Trophoblast cell (in vitro differentiated cells and primary cell): Measurements from ENCODE around the gene EGFL8.
"Not testable (repeated sequence)": the region's sequence is repeated elsewhere in the genome, so short reads cannot be mapped to it uniquely, and the experiment has no call there.

Experiments
- DNase-seq, 2 donors: peaks; one replicate each; pipeline ENCODE4 v3.0.0-alpha.2; 2016
- H2AFZ ChIP-seq: 2 replicates; pipeline ENCODE4 v1.6.1; 2013; ENCODE audit warnings: low read length, moderate library complexity, mild to moderate bottlenecking; ENCODE audit not compliant: insufficient read depth, poor library complexity
- H2AK5ac ChIP-seq: 2 replicates; pipeline ENCODE4 v1.6.1; 2013; ENCODE audit warnings: mild to moderate bottlenecking, low read length
- H2BK120ac ChIP-seq: 2 replicates; pipeline ENCODE4 v1.6.1; 2013; ENCODE audit warnings: low read length, mild to moderate bottlenecking, moderate library complexity; ENCODE audit not compliant: insufficient read depth, poor library complexity
- H2BK12ac ChIP-seq: 2 replicates; pipeline ENCODE4 v1.6.1; 2013; ENCODE audit warnings: mild to moderate bottlenecking, low read length, moderate library complexity
- H2BK5ac ChIP-seq: 2 replicates; pipeline ENCODE4 v1.6.1; 2013; ENCODE audit warnings: low read length, low read depth, moderate library complexity, mild to moderate bottlenecking; ENCODE audit not compliant: poor library complexity
- H3K14ac ChIP-seq: 2 replicates; pipeline ENCODE4 v1.6.1; 2013; ENCODE audit warnings: mild to moderate bottlenecking, low read length
- H3K18ac ChIP-seq: 2 replicates; pipeline ENCODE4 v1.6.1; 2013; ENCODE audit warnings: mild to moderate bottlenecking, low read length
- H3K23ac ChIP-seq: 2 replicates; pipeline ENCODE4 v1.6.1; 2013; ENCODE audit warnings: low read length
- H3K27ac ChIP-seq: 2 replicates; pipeline ENCODE4 v1.5.1; 2013; ENCODE audit warnings: low read depth, mild to moderate bottlenecking, inconsistent platforms, low read length, moderate library complexity
- H3K27me3 ChIP-seq: 2 replicates; pipeline ENCODE4 v1.6.1; 2013; ENCODE audit warnings: inconsistent platforms, mild to moderate bottlenecking, low read length, moderate library complexity; ENCODE audit not compliant: insufficient read depth
- H3K36me3 ChIP-seq, 2 experiments: 1 replicate in 1 of 2; 2 replicates in 1 of 2; pipeline ENCODE4 v1.6.1; 2013; ENCODE audit warnings: low read length in 2 of 2, mild to moderate bottlenecking in 2 of 2, moderate library complexity in 1 of 2; ENCODE audit not compliant: insufficient read depth in 2 of 2, control insufficient read depth in 1 of 2
- H3K4ac ChIP-seq: 2 replicates; pipeline ENCODE4 v1.6.1; 2013; ENCODE audit warnings: low read depth, mild to moderate bottlenecking, low read length, moderate library complexity
- H3K4me1 ChIP-seq, 2 experiments: 1 replicate in 1 of 2; 2 replicates in 1 of 2; pipeline ENCODE4 v1.6.1; 2013; ENCODE audit warnings: low read length in 2 of 2, mild to moderate bottlenecking in 2 of 2, moderate library complexity in 1 of 2; ENCODE audit not compliant: insufficient read depth in 2 of 2, control insufficient read depth in 1 of 2
- H3K4me2 ChIP-seq: 2 replicates; pipeline ENCODE4 v1.6.1; 2013; ENCODE audit warnings: inconsistent platforms, mild to moderate bottlenecking, low read length, moderate library complexity
- H3K4me3 ChIP-seq: 2 replicates; pipeline ENCODE4 v1.5.1; 2013; ENCODE audit warnings: mild to moderate bottlenecking, low read depth, low read length, inconsistent platforms
- H3K79me1 ChIP-seq: one replicate; pipeline ENCODE4 v1.6.1; 2013; ENCODE audit warnings: low read length
- H3K79me2 ChIP-seq: 2 replicates; pipeline ENCODE4 v1.6.1; 2013; ENCODE audit warnings: low read length, mild to moderate bottlenecking; ENCODE audit not compliant: control insufficient read depth, insufficient read depth, poor library complexity
- H3K9ac ChIP-seq: 2 replicates; pipeline ENCODE4 v1.6.1; 2013; ENCODE audit warnings: mild to moderate bottlenecking, low read length
- H3K9me3 ChIP-seq: 2 replicates; pipeline ENCODE4 v1.6.1; 2013; ENCODE audit warnings: low read depth, mild to moderate bottlenecking, control low read depth, inconsistent platforms, low read length; ENCODE audit not compliant: insufficient read depth
- H4K12ac ChIP-seq: 2 replicates; pipeline ENCODE4 v1.6.1; 2013; ENCODE audit warnings: low read depth, mild to moderate bottlenecking, low read length, moderate library complexity
- H4K8ac ChIP-seq: 2 replicates; pipeline ENCODE4 v1.6.1; 2013; ENCODE audit warnings: low read depth, mild to moderate bottlenecking, low read length, moderate library complexity
- H4K91ac ChIP-seq: one replicate; pipeline ENCODE4 v1.6.1; 2013; ENCODE audit warnings: low read depth, mild to moderate bottlenecking, low read length, moderate library complexity
- WGBS: extraction: QIAGEN DNeasy Blood & Tissue Kit; methylation state at CpG from one replicate; pipeline ENCODE4 v1.1.7; 2013; ENCODE audit warnings: missing lambda C conversion rate; ENCODE audit not compliant: insufficient read length, insufficient coverage; ENCODE audit errors: extremely low coverage; 5-methylcytosine and 5-hydroxymethylcytosine counted together

EGFL8 gene

DNA sequence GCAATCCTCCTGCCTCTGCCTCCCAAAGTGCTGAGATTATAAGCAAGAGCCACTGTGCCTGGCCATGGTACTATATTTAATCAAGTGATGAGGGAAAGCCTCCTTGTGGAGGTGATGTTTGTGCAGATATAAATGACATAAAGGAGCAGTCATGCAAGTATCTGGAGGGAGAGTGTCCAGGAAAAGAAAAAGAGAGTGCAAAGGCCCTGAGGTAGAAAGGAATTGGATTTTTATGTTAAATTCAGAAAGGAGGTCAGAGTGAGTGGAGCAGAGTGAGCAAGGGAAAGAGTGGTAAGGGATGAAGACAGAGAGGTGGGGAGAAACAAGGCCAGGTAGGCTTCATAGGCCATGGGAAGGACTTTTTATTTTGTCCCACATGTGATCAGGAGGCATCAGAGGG lies 26.9 kb upstream of the EGFL8 start:
- H4K8ac ChIP-seq = no peak overlapping the region
- no peak overlapping the region for H3K27ac ChIP-seq
- no peak overlapping the region for H2BK5ac ChIP-seq

GRCh38 chr6:32139590-32139989 lies 24.8 kb upstream of the EGFL8 start:
- H3K4me1 ChIP-seq = no peaks in the 10 kb centered on the region
- no peak overlapping the region for H2BK120ac ChIP-seq

More for the DNA sequence above, 26.9 kb upstream of the EGFL8 start:
- no peaks in the 10 kb centered on the region for H3K4me1 ChIP-seq
- no peak overlapping the region for H3K4me2 ChIP-seq
- H3K27me3 ChIP-seq = no peaks in the 10 kb centered on the region
- no peaks in the 10 kb centered on the region for H3K36me3 ChIP-seq
- H3K14ac ChIP-seq = no peak overlapping the region
- H3K4ac ChIP-seq = no peak overlapping the region
- no peaks in the 10 kb centered on the region for H3K79me2 ChIP-seq
- H2AFZ ChIP-seq = no peak overlapping the region
- H4K12ac ChIP-seq = no peak overlapping the region
- H4K91ac ChIP-seq = no peak overlapping the region
- H3K18ac ChIP-seq = no peak overlapping the region
- H2AK5ac ChIP-seq = no peak overlapping the region
- no peaks in the 10 kb centered on the region for H3K9me3 ChIP-seq
- no peak overlapping the region for H3K9ac ChIP-seq
- H3K79me1 ChIP-seq = no peaks in the 10 kb centered on the region
- H3K23ac ChIP-seq = no peak overlapping the region
- DNase-seq = no peak
- no peak overlapping the region for H2BK12ac ChIP-seq
- H2BK120ac ChIP-seq = no peak overlapping the region
- no peak overlapping the region for H3K4me3 ChIP-seq

GRCh38 chr6:32140420-32141046 lies 23.9 kb upstream of the EGFL8 start:
- Histone ChIP-seq H2BK12ac (no peak overlapping the region), H2BK120ac (no peak overlapping the region), H3K27ac (no peak overlapping the region), H2AFZ (no peak overlapping the region), H3K4ac (no peak overlapping the region), H3K4me2 (no peak overlapping the region), H3K9ac (no peak overlapping the region), H3K27me3 (no peaks in the 10 kb centered on the region), H4K12ac (no peak overlapping the region), H3K14ac (no peak overlapping the region), H4K8ac (no peak overlapping the region), H3K4me1 (no peaks in the 10 kb centered on the region), H4K91ac (no peak overlapping the region), H2AK5ac (no peak overlapping the region), H3K9me3 (no peaks in the 10 kb centered on the region), H3K79me2 (no peaks in the 10 kb centered on the region), H3K79me1 (no peaks in the 10 kb centered on the region), H2BK5ac (no peak overlapping the region), H3K18ac (no peak overlapping the region), H3K36me3 (no peaks in the 10 kb centered on the region), H3K23ac (no peak overlapping the region), H3K4me3 (no peak overlapping the region)
- no CpG with 5 or more reads among the region's 5 CpGs for WGBS
- DNase-seq = no peak

More at GRCh38 chr6:32139590-32139989, 24.8 kb upstream of the EGFL8 start:
- no peak overlapping the region for H2AFZ ChIP-seq
- H3K4me3 ChIP-seq = no peak overlapping the region
- no peak overlapping the region for H3K18ac ChIP-seq
- H3K9ac ChIP-seq = no peak overlapping the region
- no peak overlapping the region for H3K27ac ChIP-seq
- no peaks in the 10 kb centered on the region for H3K79me2 ChIP-seq
- no peak overlapping the region for H3K23ac ChIP-seq
- no peak overlapping the region for H4K91ac ChIP-seq
- WGBS = no CpG with 5 or more reads among the region's 5 CpGs
- no peak overlapping the region for H2AK5ac ChIP-seq
- no peaks in the 10 kb centered on the region for H3K36me3 ChIP-seq
- H2BK12ac ChIP-seq = no peak overlapping the region
- no peak overlapping the region for H3K4me2 ChIP-seq
- H3K79me1 ChIP-seq = no peaks in the 10 kb centered on the region
- H3K9me3 ChIP-seq = no peaks in the 10 kb centered on the region
- H3K14ac ChIP-seq = no peak overlapping the region
- DNase-seq = no peak
- no peaks in the 10 kb centered on the region for H3K27me3 ChIP-seq
- H4K8ac ChIP-seq = no peak overlapping the region
- H3K4ac ChIP-seq = no peak overlapping the region
- no peak overlapping the region for H2BK5ac ChIP-seq
- H4K12ac ChIP-seq = no peak overlapping the region

GRCh38 chr6:32144238-32144637 lies 20.2 kb upstream of the EGFL8 start:
- not testable (repeated sequence) for H3K36me3 ChIP-seq, H4K91ac ChIP-seq, H3K79me2 ChIP-seq, H2BK5ac ChIP-seq, H4K12ac ChIP-seq, H3K18ac ChIP-seq, H3K27me3 ChIP-seq, H3K23ac ChIP-seq, H4K8ac ChIP-seq, H3K4ac ChIP-seq, H3K9ac ChIP-seq, H3K14ac ChIP-seq, H3K9me3 ChIP-seq, H2BK12ac ChIP-seq, H3K4me3 ChIP-seq, H2AK5ac ChIP-seq, H2BK120ac ChIP-seq, H3K4me2 ChIP-seq, H2AFZ ChIP-seq, H3K4me1 ChIP-seq, H3K79me1 ChIP-seq, DNase-seq, H3K27ac ChIP-seq
- WGBS = no CpG with 5 or more reads among the region's 7 CpGs
